ENCODE measurements around the gene VTCN1.

VTCN1 gene

DNA sequence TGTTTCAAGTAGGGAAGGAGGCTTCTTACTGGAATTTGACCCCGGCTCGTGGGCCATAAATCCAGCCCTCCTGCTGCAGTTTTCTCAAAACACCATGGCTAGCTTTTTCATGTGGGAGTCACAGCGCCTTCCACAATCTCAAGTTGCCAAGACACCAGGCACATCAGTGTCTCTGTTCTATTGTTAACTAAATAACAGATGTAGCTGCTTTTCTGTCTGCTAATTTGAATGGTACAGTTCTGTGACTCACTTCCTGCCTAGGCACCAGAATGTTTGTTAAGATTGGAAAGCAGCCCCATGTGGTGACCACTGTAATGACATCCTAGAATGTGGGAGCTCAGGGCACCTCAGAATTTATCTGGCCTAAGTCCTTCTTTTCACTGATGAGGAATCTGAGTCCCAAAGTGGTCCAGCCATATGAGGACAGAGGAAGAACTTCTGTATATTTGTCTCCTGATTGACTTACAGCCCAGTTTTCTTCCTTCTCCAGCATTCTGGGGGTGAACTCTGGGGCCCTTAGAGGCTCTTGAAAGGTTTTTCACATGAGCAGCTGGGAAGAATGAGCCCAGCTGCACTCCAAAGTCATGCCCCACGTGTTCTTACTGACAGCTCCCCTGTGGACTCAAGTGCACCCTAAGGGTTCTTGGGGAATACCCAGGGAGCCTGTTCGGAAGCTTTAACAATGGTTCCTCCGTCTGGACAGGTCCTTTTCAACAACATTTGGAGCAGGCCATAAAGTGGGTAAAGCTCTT, 116.7 kb downstream of the VTCN1 start:
- TF ChIP-seq, protein P1, sequence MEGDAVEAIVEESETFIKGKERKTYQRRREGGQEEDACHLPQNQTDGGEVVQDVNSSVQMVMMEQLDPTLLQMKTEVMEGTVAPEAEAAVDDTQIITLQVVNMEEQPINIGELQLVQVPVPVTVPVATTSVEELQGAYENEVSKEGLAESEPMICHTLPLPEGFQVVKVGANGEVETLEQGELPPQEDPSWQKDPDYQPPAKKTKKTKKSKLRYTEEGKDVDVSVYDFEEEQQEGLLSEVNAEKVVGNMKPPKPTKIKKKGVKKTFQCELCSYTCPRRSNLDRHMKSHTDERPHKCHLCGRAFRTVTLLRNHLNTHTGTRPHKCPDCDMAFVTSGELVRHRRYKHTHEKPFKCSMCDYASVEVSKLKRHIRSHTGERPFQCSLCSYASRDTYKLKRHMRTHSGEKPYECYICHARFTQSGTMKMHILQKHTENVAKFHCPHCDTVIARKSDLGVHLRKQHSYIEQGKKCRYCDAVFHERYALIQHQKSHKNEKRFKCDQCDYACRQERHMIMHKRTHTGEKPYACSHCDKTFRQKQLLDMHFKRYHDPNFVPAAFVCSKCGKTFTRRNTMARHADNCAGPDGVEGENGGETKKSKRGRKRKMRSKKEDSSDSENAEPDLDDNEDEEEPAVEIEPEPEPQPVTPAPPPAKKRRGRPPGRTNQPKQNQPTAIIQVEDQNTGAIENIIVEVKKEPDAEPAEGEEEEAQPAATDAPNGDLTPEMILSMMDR (conservative IDR thresholded peaks at IDR 0.05; ENCODE audit: low read length) = peak; percentile 54
- no peak overlapping the region for H3K4me3 ChIP-seq (ENCODE audit: low read length)
- DNase-seq (ENCODE audit: low read depth) = peak; percentile 62
